Activated naive CD8-positive, alpha-beta T cell treated with anti-CD3 and anti-CD28 coated beads, Interleukin-2, amount 10 ng/mL, durations not matched to agents 7 days and 5 days (primary cell): Measurements from ENCODE around the gene CEP152. TPM values are rescaled to one million over a fixed set of nuclear protein-coding genes. Genes with fewer than 3 reads are reported as not detected.

Source experiments
- ATAC-seq: fragments of 150-1000 bp; cut with Tn5 transposase; one replicate; pipeline ENCODE4 v1.10.0; 2021; ENCODE audit warnings: low read depth, moderate library complexity
- POLR2A ChIA-PET: fragments of 350-600 bp; sonication (Branson Sonifier 250); formaldehyde crosslinking; loops from one replicate; lab custom pipeline; 2021; ENCODE audit warnings: antibody characterized with exemption; lab: Charles Lee
- DNase-seq: peaks from one replicate; pipeline ENCODE4 v3.0.0; 2021
- H3K27ac Mint-ChIP-seq: one replicate; pipeline ENCODE4 v1.8.0; 2022; ENCODE audit warnings: mild to moderate bottlenecking, mixed read lengths
- H3K27me3 Mint-ChIP-seq: one replicate; pipeline ENCODE4 v1.8.0; 2022; ENCODE audit warnings: mild to moderate bottlenecking, moderate library complexity, mixed read lengths
- H3K36me3 Mint-ChIP-seq: one replicate; pipeline ENCODE4 v1.8.0; 2021; ENCODE audit warnings: mild to moderate bottlenecking, mixed read lengths
- H3K4me1 Mint-ChIP-seq: one replicate; pipeline ENCODE4 v1.8.0; 2021; ENCODE audit warnings: mixed read lengths
- H3K4me3 Mint-ChIP-seq: one replicate; pipeline ENCODE4 v1.8.0; 2022; ENCODE audit warnings: mild to moderate bottlenecking, moderate library complexity, mixed read lengths
- H3K9me3 Mint-ChIP-seq: one replicate; pipeline ENCODE4 v1.8.0; 2021; ENCODE audit warnings: mixed read lengths
- total RNA-seq, 2 experiments: library from RNA; stranded (reverse); gene quantifications; one replicate each; pipeline ENCODE4 v1.2.3, GENCODE V29; 2021

CEP152 gene
- total RNA-seq, 2 experiments from 2014 or later: 31.1 to 39.2 TPM

DNA sequence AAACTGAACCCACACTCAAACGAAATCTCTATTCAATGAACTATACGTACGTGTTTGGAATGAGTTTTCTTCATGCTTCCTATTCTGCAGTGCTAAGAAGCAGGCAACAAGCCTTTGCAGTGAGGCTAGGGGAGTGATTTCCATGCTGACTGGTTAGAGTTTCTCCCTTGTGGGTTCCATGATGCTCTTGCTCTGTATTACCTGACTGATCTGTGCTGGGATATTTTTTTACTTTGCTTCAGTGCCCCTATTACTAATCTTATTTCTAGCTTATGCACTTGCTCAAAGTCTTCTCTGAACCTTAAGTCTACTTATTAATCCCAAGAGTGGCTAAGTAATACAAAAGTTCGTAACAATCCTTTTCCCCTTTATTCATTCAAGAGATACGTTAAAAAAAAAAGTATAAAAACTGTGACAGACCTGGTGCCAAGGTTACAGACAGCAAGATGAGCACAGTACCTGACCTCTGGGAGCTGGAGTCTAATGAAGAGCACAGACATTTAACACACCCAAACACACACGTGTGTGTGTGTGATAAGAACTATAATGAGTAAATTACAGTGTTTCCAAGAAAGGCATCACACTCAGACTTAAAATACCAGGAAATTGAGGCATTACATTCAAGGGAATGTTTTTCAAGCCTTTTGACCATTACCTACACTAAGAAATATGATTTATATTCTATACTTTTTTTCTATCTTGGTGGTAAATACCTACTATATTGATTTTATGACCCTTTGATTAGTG lies 114.9 kb downstream of the CEP152 start:
- Mint-ChIP-seq H3K9me3 (no peaks in the 10 kb centered on the region), H3K27ac (no peak overlapping the region), H3K4me3 (no peak overlapping the region), H3K36me3 (peaks cover 4% of the 10 kb centered on the region), H3K27me3 (no peaks in the 10 kb centered on the region), H3K4me1 (peaks cover 6% of the 10 kb centered on the region)
- ATAC-seq: no peak
- POLR2A ChIA-PET: no interaction called here
- no peak for DNase-seq

DNA sequence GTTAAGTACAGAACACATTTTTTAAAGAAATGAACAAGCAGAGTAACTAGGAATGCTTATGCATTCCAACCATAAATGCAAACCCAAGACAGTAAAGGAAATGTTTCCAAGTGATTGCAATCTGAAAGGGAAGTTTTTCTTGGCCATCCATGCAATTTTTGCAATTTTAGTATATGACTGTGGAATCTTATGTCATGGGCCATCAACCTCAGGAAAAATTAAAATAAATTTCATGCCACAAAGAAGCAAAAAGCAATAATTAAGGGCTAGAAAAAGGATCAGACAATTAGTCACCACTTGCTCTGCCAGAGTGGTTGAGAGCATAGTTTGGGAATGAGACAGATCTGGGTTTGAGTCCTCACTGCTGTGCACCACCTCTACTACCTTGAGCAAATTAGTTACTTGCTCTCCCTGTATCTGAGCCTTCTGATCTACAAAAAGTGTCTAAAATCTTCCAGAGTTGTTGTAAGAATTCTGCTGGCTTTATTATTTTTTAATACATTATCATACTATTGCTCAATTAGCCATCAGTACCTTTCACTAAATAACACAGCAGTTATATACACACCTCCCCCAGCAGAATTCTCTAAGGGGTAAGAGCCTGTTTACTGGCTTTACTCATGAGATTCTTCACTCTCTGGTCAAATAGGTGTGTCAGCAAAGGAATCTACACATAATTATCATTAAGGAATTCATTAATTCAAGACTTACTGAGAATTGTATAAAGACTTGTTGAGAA lies 115.6 kb downstream of the CEP152 start:
- no peaks in the 10 kb centered on the region for H3K27me3 Mint-ChIP-seq
- H3K9me3 Mint-ChIP-seq: no peaks in the 10 kb centered on the region
- no peak for DNase-seq
- ATAC-seq: no peak
- peaks cover 6% of the 10 kb centered on the region for H3K4me1 Mint-ChIP-seq
- no peak overlapping the region for H3K27ac Mint-ChIP-seq
- POLR2A ChIA-PET: no interaction called here
- H3K36me3 Mint-ChIP-seq: peaks cover 4% of the 10 kb centered on the region
- H3K4me3 Mint-ChIP-seq: no peak overlapping the region

DNA sequence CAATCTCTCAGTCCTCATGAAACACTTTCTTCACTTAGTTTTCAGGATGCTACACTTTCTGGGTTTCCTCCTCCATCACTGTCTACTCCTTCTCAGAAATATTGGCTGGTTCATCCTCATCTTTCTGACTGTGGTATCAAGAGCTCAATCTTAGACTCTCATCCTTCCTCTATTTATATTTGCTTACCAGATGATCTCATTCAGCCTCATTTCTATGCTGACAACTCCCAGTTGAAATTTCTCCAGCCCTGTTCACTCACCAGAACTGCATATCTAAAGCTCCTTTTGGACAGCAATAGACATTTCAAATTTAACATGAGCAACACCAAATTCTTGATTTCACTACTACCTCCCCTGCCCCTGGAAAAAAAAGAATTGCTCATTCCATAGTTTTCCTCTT lies 117.4 kb downstream of the CEP152 start:
- DNase-seq (no peak), ATAC-seq (no peak)
- H3K27ac Mint-ChIP-seq: no peak overlapping the region

DNA sequence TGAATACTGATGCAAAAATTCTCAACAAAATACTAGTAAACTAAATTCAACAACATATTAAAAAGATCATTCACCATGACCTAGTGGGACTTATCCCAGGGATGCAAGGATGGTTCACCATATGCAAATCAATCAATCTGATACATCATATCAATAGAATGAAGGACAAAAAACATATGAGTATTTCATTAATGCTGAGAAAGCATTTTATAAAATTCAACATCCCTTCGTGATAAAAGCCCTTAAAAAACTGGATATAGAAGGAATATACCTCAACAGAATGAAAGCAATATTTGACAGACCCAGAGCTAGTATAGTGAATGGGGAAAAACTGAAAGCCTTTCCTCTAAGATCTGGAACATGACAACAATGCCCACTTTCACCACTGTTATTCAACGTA lies 122.4 kb downstream of the CEP152 start:
- no peak for ATAC-seq
- peaks cover 2% of the 10 kb centered on the region for H3K27me3 Mint-ChIP-seq
- no peaks in the 10 kb centered on the region for H3K36me3 Mint-ChIP-seq
- no peak overlapping the region for H3K27ac Mint-ChIP-seq
- no peaks in the 10 kb centered on the region for H3K4me1 Mint-ChIP-seq
- no peaks in the 10 kb centered on the region for H3K9me3 Mint-ChIP-seq
- POLR2A ChIA-PET: no interaction called here
- H3K4me3 Mint-ChIP-seq: no peak overlapping the region
- no peak for DNase-seq

More for the DNA sequence above, 117.4 kb downstream of the CEP152 start:
- Mint-ChIP-seq H3K36me3 (peaks cover 4% of the 10 kb centered on the region), H3K9me3 (no peaks in the 10 kb centered on the region), H3K27me3 (peaks cover 2% of the 10 kb centered on the region), H3K4me3 (no peak overlapping the region), H3K4me1 (peaks cover 6% of the 10 kb centered on the region)
- POLR2A ChIA-PET: no interaction called here

Other genes with a start within 250 kb of the CEP152 start
- under 1 TPM; 0.43 to 0.75 TPM for gene FBN1, start 165.4 kb downstream of the CEP152 start, total RNA-seq
- 10 to 100 TPM; 84.8 to 85.0 TPM for gene EID1, start 67.1 kb upstream of the CEP152 start, total RNA-seq
- under 1 TPM; 0.23 to 0.47 TPM for gene SHC4, start 152.8 kb upstream of the CEP152 start, total RNA-seq
- gene SECISBP2L, start 235.4 kb upstream of the CEP152 start, total RNA-seq: 10 to 100 TPM; 34.8 to 38.6 TPM